Uterus (tissue), 2 donors: ENCODE data around the gene CDC42EP5.

ENCODE experiments used
- POLR2A ChIP-seq, 2 donors: fragments of 450-650 bp; IDR thresholded peaks; one replicate each; pipeline ENCODE4 v1.6.1; 2016; ENCODE audit warnings: antibody characterized with exemption in 2 of 2, mild to moderate bottlenecking in 1 of 2, moderate library complexity in 1 of 2
- TF ChIP-seq, protein P1 (sequence below), 4 experiments: fragments of 200-600 bp in 2 of 4; fragments of 450-650 bp in 2 of 4; sonication (generic) in 2 of 4; IDR thresholded peaks; one replicate each; pipeline ENCODE4 v1.5.1; 2016 to 2019; ENCODE audit warnings: antibody characterized with exemption in 4 of 4, mild to moderate bottlenecking in 2 of 4, moderate library complexity in 1 of 4

DNA sequence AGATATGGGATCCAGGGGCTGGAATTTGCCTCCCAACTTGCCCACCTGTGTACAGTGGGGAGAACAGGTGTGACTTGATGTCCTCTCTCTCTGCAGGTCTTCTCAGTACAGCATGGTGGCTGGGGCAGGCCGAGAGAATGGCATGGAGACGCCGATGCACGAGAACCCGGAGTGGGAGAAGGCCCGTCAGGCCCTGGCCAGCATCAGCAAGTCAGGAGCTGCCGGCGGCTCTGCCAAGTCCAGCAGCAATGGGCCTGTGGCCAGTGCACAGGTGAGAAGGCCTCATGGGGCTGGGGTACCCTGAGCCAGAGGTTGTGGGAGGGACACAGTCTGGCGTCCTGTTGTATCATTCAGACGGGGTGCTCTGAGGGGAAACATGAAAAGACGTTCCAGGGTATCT, 21.1 kb downstream of the CDC42EP5 start:
- TF ChIP-seq, protein P1, sequence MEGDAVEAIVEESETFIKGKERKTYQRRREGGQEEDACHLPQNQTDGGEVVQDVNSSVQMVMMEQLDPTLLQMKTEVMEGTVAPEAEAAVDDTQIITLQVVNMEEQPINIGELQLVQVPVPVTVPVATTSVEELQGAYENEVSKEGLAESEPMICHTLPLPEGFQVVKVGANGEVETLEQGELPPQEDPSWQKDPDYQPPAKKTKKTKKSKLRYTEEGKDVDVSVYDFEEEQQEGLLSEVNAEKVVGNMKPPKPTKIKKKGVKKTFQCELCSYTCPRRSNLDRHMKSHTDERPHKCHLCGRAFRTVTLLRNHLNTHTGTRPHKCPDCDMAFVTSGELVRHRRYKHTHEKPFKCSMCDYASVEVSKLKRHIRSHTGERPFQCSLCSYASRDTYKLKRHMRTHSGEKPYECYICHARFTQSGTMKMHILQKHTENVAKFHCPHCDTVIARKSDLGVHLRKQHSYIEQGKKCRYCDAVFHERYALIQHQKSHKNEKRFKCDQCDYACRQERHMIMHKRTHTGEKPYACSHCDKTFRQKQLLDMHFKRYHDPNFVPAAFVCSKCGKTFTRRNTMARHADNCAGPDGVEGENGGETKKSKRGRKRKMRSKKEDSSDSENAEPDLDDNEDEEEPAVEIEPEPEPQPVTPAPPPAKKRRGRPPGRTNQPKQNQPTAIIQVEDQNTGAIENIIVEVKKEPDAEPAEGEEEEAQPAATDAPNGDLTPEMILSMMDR (IDR thresholded peaks at IDR 0.05) = no peak
- TF ChIP-seq POLR2A (IDR thresholded peaks at IDR 0.05) = no peak
